ENCODE data around the gene PARD3B.

- no peak for TF ChIP-seq BRCA1 (CRISPR knock-in tag; IDR thresholded peaks at IDR 0.05)
- TF ChIP-seq POLR2AphosphoS5 (IDR thresholded peaks at IDR 0.05; ENCODE audit: low read depth, low read length), result no peak
- TF ChIP-seq NFYC (CRISPR knock-in tag; IDR thresholded peaks at IDR 0.05), result no peak
- TF ChIP-seq SIX1 (CRISPR knock-in tag; IDR thresholded peaks at IDR 0.05; ENCODE audit: borderline replicate concordance), result no peak
- no peak for TF ChIP-seq ZNF788 (CRISPR knock-in tag; IDR thresholded peaks at IDR 0.05; ENCODE audit: borderline replicate concordance)
Observed at GRCh38 chr2:204750389-204750788, 205.1 kb downstream of the PARD3B start.

Measured in HepG2 (cell line).